ENCODE data around the gene MAK.

GRCh38 chr6:10778230-10778629 lies 60.1 kb downstream of the MAK start:
- TF ChIP-seq CTCF (IDR thresholded peaks at IDR 0.05; ENCODE audit: borderline replicate concordance, extremely low read depth, low read length, poor library complexity, severe bottlenecking) (no peak), EZH2 (IDR thresholded peaks at IDR 0.05; ENCODE audit: borderline replicate concordance, low read depth, low read length, severe bottlenecking) (no peak)

Data from DND-41 (cell line).